K562 (cell line): ENCODE measurements around the gene ANKRD24. TPM values are rescaled to one million over a fixed set of nuclear protein-coding genes. Genes with fewer than 3 reads are reported as not detected.
A peak's percentile ranks its signal among the peaks of the same experiment; 100 is the strongest.

ENCODE experiments used
- FOXA1 ChIP-seq: fragments of 450-650 bp; IDR thresholded peaks from 2 replicates; pipeline ENCODE4 v1.6.1; 2016; ENCODE audit warnings: mild to moderate bottlenecking, borderline replicate concordance
- GATAD2B ChIP-seq: fragments of 450-650 bp; IDR thresholded peaks from 2 replicates; pipeline ENCODE4 v1.6.1; 2017; ENCODE audit warnings: mild to moderate bottlenecking, borderline replicate concordance
- MYBL2 ChIP-seq, 2 experiments: fragments of 450-650 bp in 1 of 2; sonication (generic) in 1 of 2; formaldehyde crosslinking in 1 of 2; IDR thresholded peaks; 2 replicates each; pipeline versions ENCODE4 v1.6.1 to v1.8.1; 2017 to 2022; ENCODE audit warnings: borderline replicate concordance in 1 of 2, inconsistent platforms in 1 of 2, low read depth in 1 of 2, mild to moderate bottlenecking in 1 of 2, missing genetic modification reagents in 1 of 2, moderate library complexity in 1 of 2
- RBM22 ChIP-seq: fragments of 200-400 bp; formaldehyde crosslinking; IDR thresholded peaks from 2 replicates; pipeline ENCODE4 v1.6.1; 2018; ENCODE audit warnings: low read length, low read depth; ENCODE audit not compliant: poor library complexity, severe bottlenecking
- SAFB2 ChIP-seq: fragments of 200-400 bp; formaldehyde crosslinking; IDR thresholded peaks from 2 replicates; pipeline ENCODE4 v1.6.1; 2018; ENCODE audit warnings: borderline replicate concordance, low read length, low read depth, moderate library complexity; ENCODE audit not compliant: severe bottlenecking
- SIN3A ChIP-seq, 2 experiments: fragments of 150-350 bp in 1 of 2; IDR thresholded peaks; 2 replicates each; pipeline ENCODE4 v1.6.1; 2011 to 2016; ENCODE audit warnings: borderline replicate concordance in 2 of 2, low read depth in 2 of 2, low read length in 2 of 2, mild to moderate bottlenecking in 2 of 2, moderate library complexity in 2 of 2; ENCODE audit not compliant: control insufficient read depth in 1 of 2
- SMARCC2 ChIP-seq: fragments of 450-650 bp; IDR thresholded peaks from 2 replicates; pipeline ENCODE4 v1.6.1; 2017; ENCODE audit warnings: antibody characterized with exemption, moderate library complexity, mild to moderate bottlenecking, low read depth
- SPI1 ChIP-seq: IDR thresholded peaks from 2 replicates; pipeline ENCODE4 v1.6.1; 2011; ENCODE audit warnings: low read depth, low read length, control low read depth, borderline replicate concordance
- SREBF2 ChIP-seq: sonication (generic); formaldehyde crosslinking; IDR thresholded peaks from 2 replicates; pipeline ENCODE4 v1.4.0; 2020; ENCODE audit warnings: mild to moderate bottlenecking, missing genetic modification reagents
- TOE1 ChIP-seq, 2 experiments: fragments of 450-650 bp in 1 of 2; sonication (generic) in 1 of 2; formaldehyde crosslinking in 1 of 2; IDR thresholded peaks; 2 replicates each; pipeline versions ENCODE4 v1.7.1 to v1.8.0; 2016 to 2022; ENCODE audit warnings: borderline replicate concordance in 2 of 2, mild to moderate bottlenecking in 2 of 2, antibody characterized with exemption in 1 of 2, inconsistent platforms in 1 of 2, low read depth in 1 of 2, missing genetic modification reagents in 1 of 2, moderate library complexity in 1 of 2
- TSHZ1 ChIP-seq: fragments of 250-450 bp; sonication (Bioruptor Pico); IDR thresholded peaks from 2 replicates; pipeline ENCODE4 v1.4.0; 2020; ENCODE audit warnings: mild to moderate bottlenecking, moderate library complexity
- USF2 ChIP-seq: sonication (generic); formaldehyde crosslinking; IDR thresholded peaks from 2 replicates; pipeline ENCODE4 v1.5.0; 2020; ENCODE audit warnings: missing genetic modification reagents
- ZBED1 ChIP-seq: IDR thresholded peaks from 2 replicates; pipeline ENCODE4 v1.6.1; 2014
- ZBTB43 ChIP-seq: sonication (generic); formaldehyde crosslinking; IDR thresholded peaks from 2 replicates; pipeline ENCODE4 v1.8.0; 2023; ENCODE audit warnings: mild to moderate bottlenecking, missing genetic modification reagents
- ZNF165 ChIP-seq: fragments of 250-450 bp; sonication (Bioruptor Pico); IDR thresholded peaks from 2 replicates; pipeline ENCODE4 v1.4.0; 2020; ENCODE audit warnings: borderline replicate concordance
- ZNF24 ChIP-seq: fragments of 450-650 bp; IDR thresholded peaks from 2 replicates; pipeline ENCODE4 v1.6.1; 2016
- ZNF699 ChIP-seq: fragments of 250-450 bp; sonication (Bioruptor Pico); IDR thresholded peaks from 2 replicates; pipeline ENCODE4 v1.8.0; 2021; ENCODE audit warnings: mild to moderate bottlenecking, moderate library complexity; ENCODE audit not compliant: insufficient replicate concordance
- ZNF740 ChIP-seq, 3 experiments: fragments of 200-800 bp in 1 of 3; sonication (Bioruptor generic) in 1 of 3; sonication (generic) in 1 of 3; formaldehyde crosslinking in 1 of 3; IDR thresholded peaks; 2 replicates each; pipeline versions ENCODE4 v1.6.1 to v1.8.0; 2016 to 2022; ENCODE audit warnings: mild to moderate bottlenecking in 2 of 3, missing compliant biosample characterization in 2 of 3, missing genetic modification characterization in 2 of 3, missing genetic modification reagents in 1 of 3
- polyA plus RNA-seq, 8 experiments: library from polyadenylated mRNA; depleted of rRNA in 4 of 8; stranded (reverse) in 5 of 8; unstranded in 3 of 8; fragments of >200 nt; fragmentation: Nextera tagmentation in 2 of 8; fragmentation: Illumina TruSeq in 1 of 8; extraction: Ambion mirVana in 2 of 8; extraction: Trizol in 1 of 8; gene quantifications; 2 replicates each; pipeline versions ENCODE4 v1.2.1 to v1.2.3, GENCODE V29; 2011 to 2014; ENCODE audit warnings: inconsistent platforms in 1 of 8, missing spikeins in 1 of 8
- total RNA-seq, 7 experiments: library from RNA; depleted of rRNA in 6 of 7; stranded (reverse); fragments of >200 nt in 6 of 7; fragmentation: Illumina TruSeq in 2 of 7; extraction: Trizol in 2 of 7; gene quantifications; 2 replicates each; pipeline versions ENCODE4 v1.2.1 to v1.2.3, GENCODE V29; 2011 to 2021; ENCODE audit warnings: low replicate concordance in 1 of 7

ANKRD24 gene
- total and polyA plus RNA-seq, 9 of the 15 experiments (the other 6 are each of a cell fraction or from before 2014, with no cell fraction given): 0.07 to 0.12 (median 0.09) TPM; not detected in 5

GRCh38 chr19:4172861-4173473 lies 9.5 kb upstream of the ANKRD24 start (continued):
- TF ChIP-seq USF2 (0 out of 2 replicates have a peak, but pooled peaks have one; percentile 18), ZNF165 (CRISPR knock-in tag) (no peak), MYBL2 (IDR thresholded peaks at IDR 0.05; ENCODE audit: low read depth) (no peak), MYBL2 (CRISPR knock-in tag; IDR thresholded peaks at IDR 0.05; ENCODE audit: borderline replicate concordance) (no peak), ZNF740 (CRISPR knock-in tag; IDR thresholded peaks at IDR 0.05) (peak; percentile 62; the same call in 1 of the 2 replicates), ZNF740 (tag; IDR thresholded peaks at IDR 0.05) (no peak), ZBED1 (no peak), RBM22 (no peak), SMARCC2 (no peak), TSHZ1 (CRISPR knock-in tag) (no peak), ZBTB43 (CRISPR knock-in tag) (no peak), SREBF2 (CRISPR knock-in tag) (no peak), SAFB2 (no peak), TOE1 (IDR thresholded peaks at IDR 0.05; ENCODE audit: borderline replicate concordance) (no peak), TOE1 (CRISPR knock-in tag; IDR thresholded peaks at IDR 0.05; ENCODE audit: borderline replicate concordance, low read depth) (no peak), SPI1 (no peak), ZNF24 (no peak), FOXA1 (no peak), GATAD2B (no peak), ZNF699 (no peak), SIN3A (IDR thresholded peaks at IDR 0.05; ENCODE audit: borderline replicate concordance in 2 of 2, control insufficient read depth in 1 of 2, low read depth in 2 of 2, low read length in 2 of 2) (peak; percentile 70 to 90; a peak in 3 of 4 replicates)
